HEK293T (cell line): ENCODE data around the gene TBX3.

Experiments used
- CTCF ChIA-PET: fragments of 350-600 bp; formaldehyde crosslinking; extraction: SDS; loops from one replicate; lab custom pipeline; 2021; ENCODE audit warnings: antibody characterized with exemption, inconsistent platforms; lab: Yijun Ruan, JAX
- POLR2A ChIA-PET: fragments of 350-600 bp; formaldehyde crosslinking; extraction: SDS; loops from one replicate; lab custom pipeline; 2020; ENCODE audit warnings: antibody characterized with exemption, inconsistent platforms; lab: Yijun Ruan, JAX
- DNase-seq: peaks from one replicate; pipeline ENCODE4 v3.0.0; 2012; ENCODE audit warnings: mixed read lengths; ENCODE audit errors: extremely low spot score
- ARNT ChIP-seq: fragments of 450-650 bp; IDR thresholded peaks from 2 replicates; pipeline ENCODE4 v1.6.1; 2017; ENCODE audit warnings: mild to moderate bottlenecking
- BHLHE40 ChIP-seq: fragments of 450-650 bp; IDR thresholded peaks from 2 replicates; pipeline ENCODE4 v1.6.1; 2016; ENCODE audit warnings: mild to moderate bottlenecking, moderate library complexity, borderline replicate concordance
- CTBP1 ChIP-seq: fragments of 450-650 bp; IDR thresholded peaks from 2 replicates; pipeline ENCODE4 v1.6.1; 2016; ENCODE audit warnings: borderline replicate concordance
- ELF4 ChIP-seq: fragments of 450-650 bp; IDR thresholded peaks from 2 replicates; pipeline ENCODE4 v1.6.1; 2017; ENCODE audit warnings: antibody characterized with exemption
- FOXA1 ChIP-seq: fragments of 450-650 bp; IDR thresholded peaks from 2 replicates; pipeline ENCODE4 v1.6.1; 2016; ENCODE audit warnings: mild to moderate bottlenecking
- FOXK2 ChIP-seq: fragments of 450-650 bp; IDR thresholded peaks from 2 replicates; pipeline ENCODE4 v1.6.1; 2016; ENCODE audit warnings: mild to moderate bottlenecking
- FOXM1 ChIP-seq: fragments of 450-650 bp; IDR thresholded peaks from 2 replicates; pipeline ENCODE4 v1.6.1; 2017; ENCODE audit warnings: mild to moderate bottlenecking, borderline replicate concordance
- HDGF ChIP-seq: fragments of 450-650 bp; IDR thresholded peaks from 2 replicates; pipeline ENCODE4 v1.6.1; 2017; ENCODE audit warnings: antibody characterized with exemption, borderline replicate concordance
- L3MBTL2 ChIP-seq: fragments of 450-650 bp; conservative IDR thresholded peaks from 2 replicates; pipeline ENCODE4 v1.6.1; 2016; ENCODE audit warnings: mild to moderate bottlenecking
- LEF1 ChIP-seq: fragments of 450-650 bp; IDR thresholded peaks from 2 replicates; pipeline ENCODE4 v1.6.1; 2017; ENCODE audit warnings: mild to moderate bottlenecking, borderline replicate concordance
- NFRKB ChIP-seq: fragments of 450-650 bp; IDR thresholded peaks from 2 replicates; pipeline ENCODE4 v1.6.1; 2016; ENCODE audit warnings: mild to moderate bottlenecking, moderate library complexity
- PKNOX1 ChIP-seq: fragments of 450-650 bp; IDR thresholded peaks from 2 replicates; pipeline ENCODE4 v1.6.1; 2016
- SP1 ChIP-seq: fragments of 450-650 bp; IDR thresholded peaks from 2 replicates; pipeline ENCODE4 v1.6.1; 2017
- SUZ12 ChIP-seq: fragments of 450-650 bp; IDR thresholded peaks from 2 replicates; pipeline ENCODE4 v1.6.1; 2016; ENCODE audit warnings: mild to moderate bottlenecking
- TARDBP ChIP-seq: fragments of 450-650 bp; IDR thresholded peaks from 2 replicates; pipeline ENCODE4 v1.6.1; 2016
- ZNF384 ChIP-seq: fragments of 450-650 bp; IDR thresholded peaks from 2 replicates; pipeline ENCODE4 v1.6.1; 2016

Gene TBX3

GRCh38 chr12:114703060-114703493 is 19.1 kb upstream of the TBX3 start:
- no peak for DNase-seq
- POLR2A ChIA-PET: interaction anchor here (2.7 kb wide), 1 partner anchor 19 kb away, joined by 12 read pairs; the partner anchor contains the start of gene TBX3
- no peak for TF ChIP-seq FOXA1
- no peak for TF ChIP-seq BHLHE40
- no peak for TF ChIP-seq CTBP1
- TF ChIP-seq ARNT: no peak
- no peak for TF ChIP-seq ZNF384
- CTCF ChIA-PET: interaction anchor here (0.9 to 1.2 kb wide), 2 partner anchors 9 to 41 kb away, joined by 3 read pairs; no protein-coding TSS in a partner anchor

- ChIA-PET CTCF (no interaction called here), POLR2A (interaction anchor here (1.3 kb wide), 1 partner anchor 18 kb away, joined by 5 read pairs; the partner anchor contains the start of gene TBX3)
- DNase-seq: no peak
- no peak for TF ChIP-seq NFRKB
- no peak for TF ChIP-seq FOXK2
- no peak for TF ChIP-seq TARDBP
Observed at GRCh38 chr12:114702462-114702861, 18.5 kb upstream of the TBX3 start.

GRCh38 chr12:114701553-114701952 is 17.6 kb upstream of the TBX3 start:
- ChIA-PET POLR2A (interaction anchor here (1.3 kb wide), 1 partner anchor 17 kb away, joined by 5 read pairs; the partner anchor contains the start of gene TBX3), CTCF (no interaction called here)
- TF ChIP-seq BHLHE40 (no peak), CTBP1 (no peak), ARNT (no peak), ELF4 (no peak), NFRKB (no peak), FOXK2 (no peak), SP1 (no peak), L3MBTL2 (no peak)
- no peak for DNase-seq

GRCh38 chr12:114701104-114701414 is 17.1 kb upstream of the TBX3 start:
- DNase-seq: no peak
- TF ChIP-seq CTBP1: no peak
- TF ChIP-seq SP1: no peak
- TF ChIP-seq ARNT: no peak
- no peak for TF ChIP-seq SUZ12
- no peak for TF ChIP-seq FOXM1
- no peak for TF ChIP-seq PKNOX1
- no peak for TF ChIP-seq FOXK2
- ChIA-PET POLR2A (interaction anchor here (1.3 kb wide), 1 partner anchor 17 kb away, joined by 5 read pairs; the partner anchor contains the start of gene TBX3), CTCF (no interaction called here)

GRCh38 chr12:114700392-114701103 is 16.6 kb upstream of the TBX3 start:
- ChIA-PET CTCF (no interaction called here), POLR2A (no interaction called here)
- no peak for TF ChIP-seq BHLHE40
- no peak for TF ChIP-seq HDGF
- no peak for TF ChIP-seq ZNF384
- TF ChIP-seq ELF4: no peak
- TF ChIP-seq FOXM1: no peak
- TF ChIP-seq ARNT: no peak
- no peak for DNase-seq

GRCh38 chr12:114698566-114699163 is 14.7 kb upstream of the TBX3 start:
- ChIA-PET CTCF (no interaction called here), POLR2A (no interaction called here)

More at GRCh38 chr12:114698566-114699163, 14.7 kb upstream of the TBX3 start:
- DNase-seq: no peak
- TF ChIP-seq HDGF (no peak), SUZ12 (no peak), FOXA1 (no peak), TARDBP (no peak), LEF1 (no peak), ELF4 (no peak), PKNOX1 (no peak), SP1 (no peak), ZNF384 (no peak), NFRKB (no peak), L3MBTL2 (no peak), ARNT (no peak), BHLHE40 (no peak), FOXM1 (no peak), FOXK2 (no peak), CTBP1 (no peak)
